ENCODE data around the gene C16orf92. TPM values are rescaled to one million over a fixed set of nuclear protein-coding genes. Genes with fewer than 3 reads are reported as not detected.

The C16orf92 gene, protein sequence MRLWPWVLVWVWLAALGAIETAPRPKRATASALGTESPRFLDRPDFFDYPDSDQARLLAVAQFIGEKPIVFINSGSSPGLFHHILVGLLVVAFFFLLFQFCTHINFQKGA
- total RNA-seq, result not detected
- long read RNA-seq, donor 1, result 0 reads
- long read RNA-seq, donor 2, result 0 reads

GRCh38 chr16:30022887-30023286 lies at the start of gene C16orf92:
Gene C16orf92 (plus strand): TSS chr16:30023198. CDS start chr16:30023341, 143 bp downstream.
- DNase-seq (ENCODE audit: low spot score), result no peak
- intact Hi-C loops (cut with DNase I), result loop anchor here in 1 of 2 donors (5.0 kb wide), 1 partner anchor 326 kb away; no protein-coding TSS in a partner anchor

DNA sequence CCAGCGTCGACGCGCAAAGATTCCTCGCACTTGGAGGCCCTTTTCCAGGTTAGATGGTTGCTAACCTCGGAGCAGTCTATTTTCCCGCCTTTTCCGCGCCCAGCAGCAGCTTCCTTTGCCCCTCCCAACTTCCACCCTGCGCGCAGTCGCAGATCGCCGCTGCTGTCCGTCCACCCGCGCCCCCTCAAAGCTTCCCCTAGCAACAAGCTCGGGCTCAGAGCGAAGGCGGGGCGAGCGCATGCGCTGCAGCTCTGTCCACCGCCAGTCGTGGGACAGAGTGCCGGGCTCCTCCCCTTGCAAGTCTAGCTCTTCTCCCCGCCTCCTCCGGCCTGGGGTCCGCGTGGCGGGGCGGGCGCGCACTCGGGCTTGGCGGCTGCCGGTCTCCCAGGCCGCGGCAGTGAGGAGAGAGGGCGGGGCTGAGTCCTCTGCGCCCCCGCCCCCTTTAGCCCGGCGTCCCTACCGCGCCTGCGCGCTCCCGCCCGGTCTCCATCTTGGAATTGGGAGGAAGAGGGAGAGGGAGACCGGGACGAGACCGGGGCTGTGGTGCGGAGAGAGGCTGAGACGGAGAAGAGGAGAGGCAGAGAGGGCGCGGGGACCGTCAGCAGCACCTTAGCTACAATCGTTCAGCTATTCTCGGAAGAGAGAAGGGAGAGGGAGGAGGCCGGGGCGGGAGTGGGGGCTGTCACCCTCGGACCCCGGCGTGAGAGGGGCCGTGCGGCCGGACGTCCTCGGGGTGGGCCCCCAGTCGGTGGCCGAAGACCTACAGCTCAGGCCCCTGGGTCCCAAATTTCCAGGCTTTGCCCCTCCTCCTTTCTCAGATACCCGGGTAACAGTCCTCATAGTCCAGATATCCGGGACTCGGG lies 49.4 kb upstream of the C16orf92 start, which contains the start of gene TAOK2:
Gene TAOK2, plus strand, starts transcription at position 485 of the 863 bp plus-strand sequence. CDS start 3,905 bp downstream, outside the sequence.
- peak; percentile 99 for DNase-seq (ENCODE audit: low spot score)
- intact Hi-C loops (cut with DNase I), result no loop called here

DNA sequence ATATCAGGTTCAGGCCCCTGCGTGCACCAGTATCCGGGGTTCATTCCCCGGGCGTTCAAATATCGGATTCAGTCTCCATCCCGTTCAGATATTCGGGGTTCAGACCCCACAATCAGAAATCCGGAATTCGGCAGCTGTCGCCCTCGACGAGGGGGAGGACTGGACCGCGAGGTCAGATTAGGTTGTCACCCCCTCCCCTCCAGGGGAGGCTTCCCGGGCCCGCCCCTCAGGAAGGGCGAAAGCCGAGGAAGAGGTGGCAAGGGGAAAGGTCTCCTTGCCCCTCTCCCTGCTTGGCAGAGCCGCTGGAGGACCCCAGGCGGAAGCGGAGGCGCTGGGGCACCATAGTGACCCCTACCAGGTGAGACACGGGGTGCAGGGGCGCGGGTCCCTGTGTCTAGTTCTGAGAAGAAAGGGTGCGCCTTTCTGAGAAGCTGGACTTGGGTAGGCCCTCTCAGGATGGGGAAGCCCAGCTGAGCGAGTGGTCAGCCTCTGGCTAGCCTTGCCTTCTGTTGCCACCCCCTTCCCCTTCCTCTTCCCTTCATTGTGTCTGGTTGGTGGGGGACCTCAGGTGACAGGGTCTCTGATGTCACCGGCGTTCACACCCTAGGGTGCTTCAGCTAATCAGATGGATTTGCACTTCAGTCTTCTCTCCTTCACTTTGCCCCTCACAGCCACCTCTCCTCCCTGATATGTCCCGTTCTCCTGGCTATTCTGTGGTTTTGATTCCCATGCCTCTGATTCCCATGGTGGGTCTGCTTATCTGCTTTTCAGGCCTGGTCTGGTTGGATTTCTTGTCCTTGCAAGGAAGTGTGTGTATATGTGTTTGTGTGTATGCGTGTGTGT lies 48.5 kb upstream of the C16orf92 start:
- DNase-seq (ENCODE audit: low spot score), result peak; percentile 88
- intact Hi-C loops (cut with DNase I), result no loop called here

DNA sequence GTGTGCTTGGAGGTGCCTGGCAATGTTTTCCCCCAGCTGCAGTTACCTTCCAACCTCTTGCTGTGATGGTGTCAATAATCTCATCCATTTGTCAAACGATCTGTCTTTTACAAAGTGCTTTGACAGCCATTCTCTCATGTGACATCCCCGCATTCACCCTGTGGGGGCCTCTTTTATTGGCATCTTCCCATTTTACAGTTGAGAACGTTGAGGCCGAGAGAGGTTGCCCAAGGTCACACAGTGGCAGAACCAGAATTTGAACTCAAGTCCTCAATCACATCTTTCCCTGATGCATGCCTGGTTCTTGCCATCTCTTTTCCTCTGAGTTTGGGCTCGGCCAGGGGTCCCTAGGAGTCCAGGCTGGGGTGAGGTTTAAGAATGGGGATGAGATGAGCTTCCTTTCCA lies 47.9 kb upstream of the C16orf92 start:
- intact Hi-C loops (cut with DNase I), result no loop called here
- DNase-seq (ENCODE audit: low spot score), result peak; percentile 15

- intact Hi-C loops (cut with DNase I), result no loop called here
- peak; percentile 72 for DNase-seq (ENCODE audit: low spot score)
Measured at GRCh38 chr16:29975811-29976511, 47.0 kb upstream of the C16orf92 start.

DNA sequence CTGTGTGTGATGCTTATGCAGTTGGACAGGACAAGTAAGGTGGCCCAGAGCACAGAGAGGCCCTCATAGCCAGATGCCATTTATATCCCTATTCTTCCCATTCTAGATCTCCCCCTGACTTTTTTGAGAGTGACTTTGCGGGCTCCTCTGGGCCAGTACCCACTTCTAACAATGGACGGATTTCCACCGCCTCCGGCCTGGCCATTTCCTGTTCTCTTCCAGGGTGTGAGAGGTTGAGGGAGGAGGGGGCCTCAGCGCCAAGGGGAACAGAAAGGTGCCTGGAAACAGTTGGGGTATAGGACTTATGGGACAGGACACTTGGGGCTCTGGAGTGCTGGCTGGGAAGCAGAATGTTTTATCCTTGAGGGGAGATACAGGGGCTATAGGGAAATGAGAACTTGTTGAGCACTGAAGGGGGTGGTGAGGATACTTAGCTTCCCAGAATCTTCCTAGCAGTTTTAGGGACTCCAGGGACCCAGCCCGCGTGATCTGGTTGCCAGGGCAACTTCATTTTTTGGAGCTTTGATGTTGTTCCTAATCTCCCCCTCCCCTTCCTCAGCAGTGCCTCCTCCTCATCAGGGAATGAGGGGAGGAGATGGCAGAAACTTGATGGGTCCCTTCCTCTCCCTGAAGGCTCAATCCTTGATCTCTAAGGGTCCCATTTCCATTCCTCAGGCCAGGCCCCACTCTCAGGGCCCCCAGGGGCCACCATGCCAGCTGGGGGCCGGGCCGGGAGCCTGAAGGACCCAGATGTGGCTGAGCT lies 45.8 kb upstream of the C16orf92 start:
- peak; percentile 76 for DNase-seq (ENCODE audit: low spot score)
- intact Hi-C loops (cut with DNase I), result no loop called here

- intact Hi-C loops (cut with DNase I), result no loop called here
- DNase-seq (ENCODE audit: low spot score), result peak; percentile 59
Measured at GRCh38 chr16:29978081-29978480, 44.9 kb upstream of the C16orf92 start.

GRCh38 chr16:29978564-29979270 lies 44.3 kb upstream of the C16orf92 start:
- peak; percentile 66 for DNase-seq (ENCODE audit: low spot score)
- intact Hi-C loops (cut with DNase I), result no loop called here

DNA sequence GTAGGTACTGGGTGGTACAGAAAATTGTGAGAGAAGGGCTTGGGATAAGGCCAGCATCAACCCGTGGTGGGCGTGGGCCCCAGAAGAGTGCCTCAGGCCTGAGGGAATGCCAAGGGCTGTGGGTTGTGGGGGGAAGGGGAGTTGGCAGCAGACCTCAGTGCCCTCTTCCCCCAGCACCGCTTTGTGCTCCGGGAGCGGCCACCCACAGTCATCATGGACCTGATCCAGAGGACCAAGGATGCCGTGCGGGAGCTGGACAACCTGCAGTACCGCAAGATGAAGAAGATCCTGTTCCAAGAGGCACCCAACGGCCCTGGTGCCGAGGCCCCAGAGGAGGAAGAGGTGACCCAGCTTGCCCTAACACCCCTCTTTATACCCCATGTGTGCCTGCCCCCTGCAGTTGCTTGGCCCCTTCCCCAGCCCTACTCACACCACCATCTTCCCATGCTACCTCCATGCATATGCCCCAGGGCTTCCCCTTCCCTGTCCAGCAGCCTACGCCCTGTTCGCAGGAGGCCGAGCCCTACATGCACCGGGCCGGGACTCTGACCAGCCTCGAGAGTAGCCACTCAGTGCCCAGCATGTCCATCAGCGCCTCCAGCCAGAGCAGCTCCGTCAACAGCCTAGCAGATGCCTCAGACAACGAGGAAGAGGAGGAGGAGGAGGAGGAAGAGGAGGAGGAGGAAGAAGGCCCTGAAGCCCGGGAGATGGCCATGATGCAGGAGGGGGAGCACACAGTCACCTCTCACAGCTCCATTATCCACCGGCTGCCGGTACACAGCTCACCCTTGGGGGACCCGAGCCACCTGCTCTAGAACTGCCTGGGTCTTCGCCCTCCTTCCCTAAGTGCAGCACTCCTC lies 40.2 kb upstream of the C16orf92 start:
- DNase-seq (ENCODE audit: low spot score), result peak; percentile 59
- intact Hi-C loops (cut with DNase I), result no loop called here

- intact Hi-C loops (cut with DNase I), result no loop called here
- peak; percentile 67 for DNase-seq (ENCODE audit: low spot score)
Measured at GRCh38 chr16:29983420-29984136, 39.4 kb upstream of the C16orf92 start.

- intact Hi-C loops (cut with DNase I), result no loop called here
- DNase-seq (ENCODE audit: low spot score), result peak; percentile 50
Measured at GRCh38 chr16:29984137-29984763, 38.7 kb upstream of the C16orf92 start.

- no peak for DNase-seq (ENCODE audit: low spot score)
- intact Hi-C loops (cut with DNase I), result no loop called here
Measured at GRCh38 chr16:29984764-29985147, 38.2 kb upstream of the C16orf92 start.

DNA sequence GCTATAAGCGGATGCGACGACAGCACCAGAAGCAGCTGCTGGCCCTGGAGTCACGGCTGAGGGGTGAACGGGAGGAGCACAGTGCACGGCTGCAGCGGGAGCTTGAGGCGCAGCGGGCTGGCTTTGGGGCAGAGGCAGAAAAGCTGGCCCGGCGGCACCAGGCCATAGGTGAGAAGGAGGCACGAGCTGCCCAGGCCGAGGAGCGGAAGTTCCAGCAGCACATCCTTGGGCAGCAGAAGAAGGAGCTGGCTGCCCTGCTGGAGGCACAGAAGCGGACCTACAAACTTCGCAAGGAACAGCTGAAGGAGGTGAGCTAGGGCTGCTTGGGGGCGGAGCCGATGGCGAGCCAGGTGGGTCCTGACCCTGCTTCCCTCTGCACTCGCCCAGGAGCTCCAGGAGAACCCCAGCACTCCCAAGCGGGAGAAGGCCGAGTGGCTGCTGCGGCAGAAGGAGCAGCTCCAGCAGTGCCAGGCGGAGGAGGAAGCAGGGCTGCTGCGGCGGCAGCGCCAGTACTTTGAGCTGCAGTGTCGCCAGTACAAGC lies 37.7 kb upstream of the C16orf92 start:
- DNase-seq (ENCODE audit: low spot score), result peak; percentile 64
- intact Hi-C loops (cut with DNase I), result no loop called here

DNA sequence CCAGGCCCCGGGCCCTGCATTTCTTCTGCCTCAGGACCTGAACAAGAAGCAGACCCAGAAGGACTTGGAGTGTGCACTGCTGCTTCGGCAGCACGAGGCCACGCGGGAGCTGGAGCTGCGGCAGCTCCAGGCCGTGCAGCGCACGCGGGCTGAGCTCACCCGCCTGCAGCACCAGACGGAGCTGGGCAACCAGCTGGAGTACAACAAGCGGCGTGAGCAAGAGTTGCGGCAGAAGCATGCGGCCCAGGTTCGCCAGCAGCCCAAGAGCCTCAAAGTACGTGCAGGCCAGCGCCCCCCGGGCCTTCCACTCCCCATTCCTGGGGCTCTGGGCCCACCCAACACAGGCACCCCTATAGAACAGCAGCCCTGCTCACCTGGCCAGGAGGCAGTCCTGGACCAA lies 36.8 kb upstream of the C16orf92 start:
- intact Hi-C loops (cut with DNase I), result no loop called here

DNA sequence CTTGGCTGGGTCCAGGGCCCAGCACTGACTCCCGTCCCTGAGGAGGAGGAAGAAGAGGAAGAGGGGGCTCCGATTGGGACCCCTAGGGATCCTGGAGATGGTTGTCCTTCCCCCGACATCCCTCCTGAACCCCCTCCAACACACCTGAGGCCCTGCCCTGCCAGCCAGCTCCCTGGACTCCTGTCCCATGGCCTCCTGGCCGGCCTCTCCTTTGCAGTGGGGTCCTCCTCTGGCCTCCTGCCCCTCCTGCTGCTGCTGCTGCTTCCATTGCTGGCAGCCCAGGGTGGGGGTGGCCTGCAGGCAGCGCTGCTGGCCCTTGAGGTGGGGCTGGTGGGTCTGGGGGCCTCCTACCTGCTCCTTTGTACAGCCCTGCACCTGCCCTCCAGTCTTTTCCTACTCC lies 36.1 kb upstream of the C16orf92 start:
- intact Hi-C loops (cut with DNase I), result no loop called here
- peak; percentile 65 for DNase-seq (ENCODE audit: low spot score)

More for the DNA sequence above, 36.8 kb upstream of the C16orf92 start:
- DNase-seq (ENCODE audit: low spot score), result peak; percentile 73

All from posterior vena cava (tissue), 2 donors.